ENCODE measurements around the gene GIPC1.
A peak's percentile ranks its signal among the peaks of the same experiment; 100 is the strongest.
"Not testable (repeated sequence)": the region's sequence is repeated elsewhere in the genome, so short reads cannot be mapped to it uniquely, and the experiment has no call there.

The GIPC1 gene

DNA sequence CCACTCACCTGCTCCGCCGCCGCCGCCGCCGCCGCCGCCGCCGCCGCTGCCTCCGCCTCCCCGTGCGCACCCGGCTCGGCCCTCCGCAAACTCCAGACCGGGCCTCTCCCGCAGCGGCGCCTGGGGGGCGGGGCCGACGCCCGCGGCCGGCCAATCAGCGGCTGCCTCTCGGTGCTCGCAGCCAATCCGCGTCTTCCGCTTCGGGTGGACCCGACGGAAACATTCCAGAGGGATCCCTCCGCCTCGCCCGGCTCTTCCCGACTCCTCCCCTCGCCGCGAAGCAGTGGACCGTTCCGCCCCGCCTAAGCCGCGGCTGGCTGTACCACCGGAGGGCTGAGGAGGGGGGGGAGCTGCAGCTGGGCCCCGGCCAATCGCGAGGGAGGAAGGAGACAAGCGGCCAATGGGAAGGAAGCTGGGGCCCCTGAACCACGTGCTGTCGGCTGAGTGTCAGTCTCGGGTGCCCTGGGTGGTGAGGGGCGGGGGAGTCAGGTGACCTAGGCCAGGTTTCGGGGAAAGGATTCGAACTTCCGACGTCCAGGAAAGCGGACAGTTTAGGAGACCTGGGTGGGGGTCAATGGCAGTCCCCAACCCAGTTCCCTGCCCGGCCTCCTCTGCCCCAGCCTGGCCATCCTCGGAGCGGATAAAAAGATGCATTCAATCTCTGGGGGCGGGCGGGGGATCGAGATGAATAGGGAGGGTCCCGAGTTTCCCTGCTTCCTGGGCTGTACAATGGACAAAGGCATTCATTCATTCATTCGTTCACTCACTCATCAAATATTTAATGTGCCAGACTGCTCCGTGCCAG, at the start of gene GIPC1:
Gene GIPC1, minus strand, starts transcription at position 99 of the 805 bp plus-strand sequence. CDS start 13,151 bp downstream, outside the sequence.
- DNase-seq (ENCODE audit: low spot score) = peak; percentile 100

DNA sequence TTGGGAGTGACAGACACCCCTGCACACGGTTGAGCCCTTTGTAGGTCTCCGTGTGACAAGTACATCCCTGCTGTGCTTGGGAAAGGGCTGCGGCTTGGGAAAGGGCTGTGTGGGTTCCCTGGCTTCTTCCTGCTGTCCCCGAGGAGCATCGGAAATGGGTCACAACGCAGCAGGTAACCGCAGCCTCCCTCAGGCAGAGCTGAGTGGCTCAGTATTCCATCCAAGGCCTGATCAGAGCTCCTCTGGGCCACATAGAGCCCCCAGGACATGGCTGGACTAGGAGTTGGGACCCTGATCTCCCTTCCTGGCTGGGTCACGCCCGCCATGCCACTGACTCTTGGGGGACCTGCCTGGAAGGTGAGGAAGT, 49.8 kb upstream of the GIPC1 start:
- DNase-seq (ENCODE audit: low spot score) = no peak

DNA sequence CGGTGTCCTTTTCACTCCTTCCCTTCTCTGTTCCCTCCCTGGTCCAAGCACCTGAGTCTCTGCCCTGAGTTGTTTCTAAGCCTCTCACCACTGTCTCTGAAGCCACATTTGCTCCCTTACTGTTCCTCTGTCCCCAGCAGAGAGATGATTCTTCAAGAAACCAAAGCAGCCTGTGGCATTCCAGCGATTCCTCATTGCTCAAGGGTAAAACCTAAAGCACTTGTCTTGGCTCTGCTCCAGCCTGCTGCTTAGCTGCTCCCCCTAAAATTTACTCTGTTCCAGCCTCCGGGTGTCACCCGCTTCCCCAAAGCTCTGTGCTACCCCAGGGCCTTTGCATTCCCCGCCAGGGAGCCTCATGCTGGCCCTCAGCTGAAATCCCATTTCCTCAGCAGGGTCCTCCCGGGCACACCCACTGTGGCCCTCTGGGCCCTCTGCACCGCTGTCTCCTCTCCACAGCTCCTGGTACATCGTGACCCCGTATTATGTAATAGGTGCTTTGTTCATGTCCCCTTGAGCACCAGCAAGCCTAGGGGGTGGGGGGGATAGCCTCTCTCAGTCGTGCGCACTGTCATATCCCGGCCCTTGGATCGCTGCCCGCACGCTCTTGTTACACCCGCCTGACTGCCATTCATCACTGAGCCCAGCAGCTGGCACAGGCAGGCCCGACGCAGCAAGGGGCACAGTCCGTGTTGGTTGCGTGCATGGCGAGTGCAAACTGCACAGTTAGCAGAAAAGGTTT, 49.2 kb upstream of the GIPC1 start:
- no peak for DNase-seq (ENCODE audit: low spot score)

DNA sequence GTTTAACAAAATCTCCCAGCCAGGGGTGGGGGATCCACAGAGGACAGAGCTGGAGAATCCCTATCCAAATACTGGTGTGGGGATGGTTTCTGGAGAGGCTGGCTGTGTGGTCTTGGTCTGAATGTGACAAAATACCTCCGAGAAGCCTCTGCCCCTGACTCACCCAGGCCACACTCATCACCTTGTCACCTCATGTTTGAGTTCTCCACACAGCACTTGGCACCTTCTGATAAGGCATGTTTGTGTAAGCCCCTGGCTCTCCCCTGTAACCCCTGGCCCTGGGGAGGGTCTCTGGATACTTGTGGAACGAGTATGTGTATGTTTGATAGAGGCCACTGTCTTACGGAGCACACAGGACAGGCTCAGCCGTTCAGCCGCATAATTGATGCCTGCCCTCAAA, 48.1 kb upstream of the GIPC1 start:
- DNase-seq (ENCODE audit: low spot score) = no peak

DNA sequence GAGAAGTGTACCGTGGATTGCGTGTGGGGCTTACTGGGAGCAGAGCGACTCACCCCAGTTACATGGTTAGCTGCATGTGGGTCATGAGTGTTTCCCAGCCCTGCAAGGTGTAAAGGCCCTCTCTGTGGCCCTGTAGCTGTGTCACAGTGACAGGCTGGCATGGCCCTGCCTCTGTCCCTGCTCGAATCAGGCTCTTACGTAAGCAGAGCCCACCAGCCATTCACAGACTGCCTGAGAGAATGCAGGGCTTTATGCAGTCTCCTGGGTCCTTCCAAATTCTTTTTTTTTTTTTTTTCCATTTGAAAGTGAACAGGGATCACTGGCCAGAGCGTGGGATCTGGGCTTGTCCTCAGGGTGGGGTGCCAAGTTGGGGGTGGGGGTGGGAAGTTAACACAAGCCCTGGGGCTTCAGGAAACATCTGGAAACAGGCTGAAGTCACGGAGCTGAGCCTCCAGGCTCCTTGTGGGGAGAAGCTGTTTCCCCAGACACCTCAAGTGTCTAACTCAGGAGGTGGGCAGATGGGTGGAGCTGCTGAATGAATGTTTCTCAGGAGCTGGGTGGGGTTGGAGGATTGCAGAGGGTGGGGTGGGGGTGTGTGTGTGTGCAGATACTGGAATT, 46.9 kb upstream of the GIPC1 start:
- DNase-seq (ENCODE audit: low spot score) = no peak

DNA sequence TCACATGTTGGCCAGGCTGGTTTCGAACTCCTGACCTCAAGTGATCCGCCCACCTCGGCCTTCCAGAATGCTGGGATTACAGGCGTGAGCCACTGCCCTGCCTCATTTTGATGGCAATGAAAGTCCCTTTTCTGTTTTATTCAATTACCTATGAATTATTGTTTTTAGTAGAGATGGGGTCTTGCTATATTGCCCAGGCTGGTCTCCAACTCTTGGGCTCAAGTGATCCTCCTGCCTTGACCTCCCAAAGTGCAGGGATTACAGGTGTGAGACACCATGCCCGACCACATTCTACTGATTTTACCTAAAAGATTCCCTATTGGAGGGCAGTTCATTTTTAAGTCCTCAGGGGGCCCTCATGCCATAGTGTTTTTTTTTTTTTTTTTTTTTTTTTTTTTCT, 46.1 kb upstream of the GIPC1 start:
- DNase-seq (ENCODE audit: low spot score) = not testable (repeated sequence)

DNA sequence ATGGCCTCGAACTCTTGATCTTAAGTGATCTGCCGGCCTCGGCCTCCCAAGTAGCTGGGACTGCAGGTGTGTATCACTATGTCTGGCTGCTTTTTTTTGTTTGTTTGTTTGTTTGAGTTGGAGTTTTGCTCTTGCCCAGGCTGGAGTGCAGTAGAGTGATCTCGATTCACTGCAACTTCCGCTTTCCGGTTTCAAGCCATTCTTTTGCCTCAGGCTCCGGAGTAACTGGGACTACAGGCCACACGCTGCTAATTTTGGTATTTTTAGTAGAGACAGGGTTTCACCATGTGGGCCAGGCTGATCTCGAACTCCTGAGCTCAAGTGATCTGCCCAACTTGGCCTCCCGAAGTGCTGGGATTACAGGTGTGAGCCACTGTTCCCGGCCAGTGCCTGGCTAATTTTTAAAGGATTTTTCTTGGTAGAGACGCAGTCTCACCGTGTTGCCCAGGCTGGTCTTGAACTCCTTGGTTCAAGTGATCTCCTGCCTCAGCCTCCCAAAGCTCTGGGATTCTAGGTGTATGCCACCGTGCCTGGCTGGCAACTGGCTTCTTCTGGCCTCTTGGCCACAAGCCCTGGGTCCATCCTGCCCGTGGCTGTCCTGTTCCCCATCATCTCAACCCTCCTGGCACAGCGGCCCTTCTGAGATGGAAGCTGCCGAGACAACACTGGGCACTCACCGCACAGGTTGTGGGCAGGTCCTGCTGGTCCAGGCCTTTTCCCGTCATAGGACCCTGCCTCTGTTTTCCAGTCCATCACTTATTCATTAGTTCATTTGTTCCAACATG, 45.0 kb upstream of the GIPC1 start:
- no peak for DNase-seq (ENCODE audit: low spot score)

- DNase-seq (ENCODE audit: low spot score) = peak; percentile 63
Observed at GRCh38 chr19:14536926-14537692, 41.2 kb upstream of the GIPC1 start.

DNA sequence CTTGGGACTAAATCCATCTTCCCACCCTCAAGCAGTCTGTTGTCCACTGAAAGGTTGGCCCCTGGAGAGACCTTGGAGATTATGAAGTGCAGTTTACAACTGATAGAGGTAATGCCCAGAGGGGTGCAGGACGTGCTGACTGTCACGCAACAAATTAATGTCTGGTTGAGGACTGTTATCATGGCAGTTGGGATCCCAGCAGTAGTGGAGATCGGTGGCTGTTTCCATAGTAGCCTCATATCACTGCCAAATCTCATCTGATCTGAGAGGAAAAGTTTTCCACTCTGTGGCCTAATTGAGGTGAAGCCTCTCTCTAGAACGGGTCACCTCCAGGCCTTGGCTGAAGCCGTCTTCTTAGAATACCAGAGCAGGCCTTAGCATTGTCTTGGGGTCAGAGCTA, 37.5 kb upstream of the GIPC1 start:
- no peak for DNase-seq (ENCODE audit: low spot score)

DNA sequence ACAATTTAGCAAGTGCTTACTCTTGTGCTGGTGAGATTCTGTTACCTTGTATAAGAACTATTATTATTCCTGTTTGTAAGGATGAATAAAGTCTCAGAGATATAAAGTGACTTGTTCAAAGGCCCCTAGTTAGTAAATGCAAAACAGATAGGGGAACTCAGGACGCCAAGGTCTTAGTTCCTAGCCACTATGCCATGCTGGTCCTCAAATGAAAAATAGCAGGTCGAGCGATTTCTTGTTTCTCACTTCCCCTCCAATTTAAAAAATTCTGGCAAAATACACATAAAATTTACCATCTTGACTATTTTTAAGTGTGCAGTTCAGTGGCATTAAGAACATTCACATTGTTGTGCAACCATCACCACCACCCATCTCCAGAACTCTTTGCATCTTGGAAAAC, 34.6 kb upstream of the GIPC1 start:
- no peak for DNase-seq (ENCODE audit: low spot score)

DNA sequence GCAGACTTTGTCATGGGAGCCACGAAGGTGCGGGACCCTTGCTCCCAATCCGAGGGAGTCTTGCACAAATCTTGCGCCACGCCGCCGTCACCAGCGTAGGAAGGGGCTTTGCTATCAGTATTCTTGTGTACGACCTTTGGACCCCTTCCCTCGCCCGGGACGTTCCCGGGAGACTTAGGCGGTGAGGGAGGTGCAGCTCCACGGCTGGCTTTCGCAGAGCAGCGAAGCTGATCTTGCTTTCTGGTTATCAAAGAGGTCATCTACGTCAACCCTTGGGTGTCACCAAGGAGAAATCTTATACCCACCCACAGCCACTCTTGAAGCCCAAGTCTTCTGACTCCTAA, 34.0 kb upstream of the GIPC1 start:
- DNase-seq (ENCODE audit: low spot score) = no peak

- DNase-seq (ENCODE audit: low spot score) = peak; percentile 98
Observed at GRCh38 chr19:14529254-14530004, 33.5 kb upstream of the GIPC1 start, which contains the start of gene TECR. TSS of gene TECR (plus strand) at chr19:14529594. CDS start at chr19:14529697, 103 bp downstream.

DNA sequence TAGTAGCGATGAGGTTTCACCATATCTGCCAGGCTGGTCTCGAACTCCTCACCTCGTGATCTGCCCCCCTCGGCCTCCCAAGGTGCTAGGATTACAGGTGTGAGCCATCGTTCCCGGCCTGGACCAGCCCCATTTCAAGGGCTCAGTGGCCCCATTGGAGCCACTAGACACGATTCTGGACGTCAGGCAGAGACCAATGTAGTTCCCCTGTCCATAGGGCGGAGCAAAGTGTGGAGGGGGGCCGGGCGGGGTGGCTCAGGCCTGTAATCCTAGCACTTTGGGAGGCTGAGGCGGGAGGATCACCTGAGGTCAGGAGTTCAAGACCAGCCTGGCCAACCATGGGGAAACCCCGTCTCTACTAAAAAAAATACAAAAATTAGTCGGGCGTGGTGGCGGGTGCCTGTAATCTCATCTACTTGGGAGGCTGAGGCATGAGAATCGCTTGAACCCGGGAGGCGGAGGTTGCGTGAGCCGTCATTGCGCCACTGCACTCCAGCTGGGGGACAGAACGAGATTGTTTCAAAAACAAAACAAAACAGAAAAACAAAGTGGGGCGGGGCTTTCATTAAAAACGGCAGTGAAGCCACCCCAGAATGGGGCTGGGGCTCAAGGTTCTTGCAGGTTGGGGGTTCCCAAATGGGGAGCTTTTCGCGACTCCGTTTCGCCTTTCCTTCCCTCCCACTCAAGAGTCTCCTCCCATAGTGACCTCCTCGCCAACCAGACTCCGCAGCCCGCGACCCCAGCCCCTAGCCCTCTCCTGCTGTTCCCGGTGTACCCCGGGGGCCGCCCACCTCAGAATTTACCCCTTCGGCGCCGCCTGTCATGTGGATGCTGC, 32.7 kb upstream of the GIPC1 start:
- no peak for DNase-seq (ENCODE audit: low spot score)

- no peak for DNase-seq (ENCODE audit: low spot score)
Observed at GRCh38 chr19:14526423-14526822, 30.5 kb upstream of the GIPC1 start.

- no peak for DNase-seq (ENCODE audit: low spot score)
Observed at GRCh38 chr19:14525729-14526128, 29.8 kb upstream of the GIPC1 start.

DNA sequence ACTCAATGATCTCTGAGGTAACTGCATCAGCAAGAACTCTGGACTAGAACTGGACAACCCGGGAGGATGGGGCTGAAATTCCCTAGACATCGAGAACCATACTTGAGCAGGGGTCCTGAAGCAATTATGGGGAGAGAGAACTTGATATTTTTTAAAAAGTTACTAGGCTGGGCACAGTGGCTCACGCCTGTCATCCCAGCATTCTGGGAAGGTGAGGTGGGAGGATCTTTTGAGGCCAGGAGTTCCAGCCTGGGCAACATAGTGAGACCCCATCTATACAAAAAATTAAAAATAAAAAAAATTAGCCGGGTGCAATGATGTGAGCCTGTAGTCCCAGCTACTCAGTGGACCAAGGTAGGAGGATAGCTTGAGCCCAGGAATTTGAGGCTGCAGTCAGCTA, 24.6 kb upstream of the GIPC1 start:
- DNase-seq (ENCODE audit: low spot score) = no peak

DNA sequence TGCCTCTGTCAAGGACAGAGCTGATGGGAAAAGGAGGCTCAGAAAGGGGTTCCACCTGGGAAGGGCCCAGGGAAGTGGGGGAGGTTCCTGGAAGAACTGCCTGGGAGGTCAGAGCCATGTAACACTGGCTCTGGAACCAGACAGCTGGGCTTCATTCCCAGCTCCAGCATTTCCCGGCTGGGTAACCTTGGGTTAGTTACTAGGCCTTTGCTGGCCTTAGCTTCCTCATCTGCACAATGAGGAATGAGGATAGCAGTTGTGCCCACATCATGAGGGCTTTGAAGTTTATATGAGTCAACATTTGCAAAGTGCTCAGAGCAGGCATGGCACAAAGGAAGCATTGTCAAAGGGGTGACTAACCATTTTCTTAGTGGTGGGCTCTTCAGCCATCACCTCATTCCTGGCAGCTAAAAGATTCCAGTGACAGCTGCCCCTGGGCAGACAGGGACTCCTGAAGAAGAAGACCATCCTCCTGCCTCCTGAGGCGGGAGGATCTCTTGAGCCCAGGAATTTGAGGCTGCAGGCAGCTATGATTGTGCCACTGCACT, 24.0 kb upstream of the GIPC1 start:
- DNase-seq (ENCODE audit: low spot score) = no peak

DNA sequence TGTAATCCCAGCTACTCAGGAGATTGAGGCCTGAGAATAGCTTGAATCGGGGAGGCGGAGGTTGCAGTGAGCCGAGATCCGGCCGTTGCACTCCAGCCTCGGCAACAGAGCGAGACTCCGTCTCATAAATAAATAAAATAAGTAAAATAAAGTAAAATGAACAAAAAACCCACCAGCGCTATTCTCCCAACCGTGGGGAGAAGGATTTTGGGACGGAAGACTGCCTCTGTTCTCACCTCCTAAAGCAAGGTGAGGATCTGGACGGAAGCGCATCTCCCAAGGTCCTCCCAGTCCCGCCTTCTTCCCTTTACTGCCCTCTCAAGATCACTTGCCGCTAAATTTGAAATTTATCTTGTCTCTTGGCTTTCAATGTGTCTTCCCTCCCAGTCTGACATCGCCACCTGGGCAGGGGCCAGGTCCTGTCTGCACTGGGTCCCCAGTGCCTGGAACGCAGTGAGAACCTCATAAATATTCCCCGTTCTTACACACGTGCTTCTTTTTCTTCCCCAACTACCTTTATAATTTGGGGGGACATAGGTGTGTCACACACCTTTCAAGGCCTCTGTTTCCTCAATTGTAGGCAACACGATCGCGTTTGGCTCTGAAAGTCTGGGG, 23.4 kb upstream of the GIPC1 start:
- DNase-seq (ENCODE audit: low spot score) = no peak

- DNase-seq (ENCODE audit: low spot score) = peak; percentile 90
Observed at GRCh38 chr19:14517840-14518505, 22.0 kb upstream of the GIPC1 start, which contains the start of gene DNAJB1. TSS of gene DNAJB1 (minus strand) at chr19:14518397. CDS start at chr19:14518349, 48 bp downstream.

Data from hepatic stellate cell (primary cell).